AG09319 (cell line): Measurements from ENCODE around the gene AMPD2.
A peak's percentile ranks its signal among the peaks of the same experiment; 100 is the strongest.
"Not testable (repeated sequence)": the region's sequence is repeated elsewhere in the genome, so short reads cannot be mapped to it uniquely, and the experiment has no call there.

Experiments used
- DNase-seq: peaks from one replicate; pipeline ENCODE4 v3.0.0-alpha.2; 2010; ENCODE audit warnings: low read depth; ENCODE audit errors: extremely low read depth
- TF ChIP-seq, protein P1 (sequence below): IDR thresholded peaks from 2 replicates; pipeline ENCODE4 v1.5.1; 2011; ENCODE audit warnings: low read depth, mild to moderate bottlenecking, inconsistent platforms, low read length, moderate library complexity

The AMPD2 gene

DNA sequence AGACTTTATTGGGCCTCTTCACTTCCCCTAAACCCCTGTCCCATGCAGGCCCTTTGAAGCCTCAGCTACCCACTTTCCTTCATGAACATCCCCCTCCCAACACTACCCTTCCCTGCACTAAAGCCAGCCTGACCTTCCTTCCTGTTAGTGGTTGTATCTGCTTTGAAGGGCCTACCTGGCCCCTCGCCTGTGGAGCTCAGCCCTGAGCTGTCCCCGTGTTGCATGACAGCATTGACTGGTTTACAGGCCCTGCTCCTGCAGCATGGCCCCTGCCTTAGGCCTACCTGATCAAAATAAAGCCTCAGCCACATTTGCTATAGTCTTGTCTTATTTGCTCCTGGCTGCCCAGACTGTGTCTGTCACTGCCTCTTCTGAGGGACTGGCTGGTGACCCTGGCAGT lies 41.8 kb downstream of the AMPD2 start:
- DNase-seq: no peak

DNA sequence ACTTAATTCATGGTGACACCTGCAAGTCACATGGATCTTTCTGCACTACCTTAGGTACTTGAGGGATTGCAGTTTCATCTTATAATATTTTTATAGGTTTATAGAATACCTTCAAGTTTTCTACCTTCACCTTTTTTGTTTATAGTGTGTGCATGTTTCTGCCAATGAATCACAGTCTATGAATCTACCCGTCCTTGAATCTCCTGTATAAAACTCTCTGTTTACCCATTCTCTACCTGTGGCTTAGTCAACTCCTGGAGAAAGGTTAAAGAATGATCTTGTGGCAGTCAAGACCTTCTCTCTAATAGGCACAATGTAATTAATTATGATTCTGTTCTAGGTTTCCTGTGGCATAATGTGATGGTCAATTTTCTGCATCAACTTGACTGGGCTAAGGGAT lies 45.0 kb downstream of the AMPD2 start:
- no peak for DNase-seq
- TF ChIP-seq, protein P1, sequence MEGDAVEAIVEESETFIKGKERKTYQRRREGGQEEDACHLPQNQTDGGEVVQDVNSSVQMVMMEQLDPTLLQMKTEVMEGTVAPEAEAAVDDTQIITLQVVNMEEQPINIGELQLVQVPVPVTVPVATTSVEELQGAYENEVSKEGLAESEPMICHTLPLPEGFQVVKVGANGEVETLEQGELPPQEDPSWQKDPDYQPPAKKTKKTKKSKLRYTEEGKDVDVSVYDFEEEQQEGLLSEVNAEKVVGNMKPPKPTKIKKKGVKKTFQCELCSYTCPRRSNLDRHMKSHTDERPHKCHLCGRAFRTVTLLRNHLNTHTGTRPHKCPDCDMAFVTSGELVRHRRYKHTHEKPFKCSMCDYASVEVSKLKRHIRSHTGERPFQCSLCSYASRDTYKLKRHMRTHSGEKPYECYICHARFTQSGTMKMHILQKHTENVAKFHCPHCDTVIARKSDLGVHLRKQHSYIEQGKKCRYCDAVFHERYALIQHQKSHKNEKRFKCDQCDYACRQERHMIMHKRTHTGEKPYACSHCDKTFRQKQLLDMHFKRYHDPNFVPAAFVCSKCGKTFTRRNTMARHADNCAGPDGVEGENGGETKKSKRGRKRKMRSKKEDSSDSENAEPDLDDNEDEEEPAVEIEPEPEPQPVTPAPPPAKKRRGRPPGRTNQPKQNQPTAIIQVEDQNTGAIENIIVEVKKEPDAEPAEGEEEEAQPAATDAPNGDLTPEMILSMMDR: no peak

More for the DNA sequence above, 41.8 kb downstream of the AMPD2 start:
- TF ChIP-seq, protein P1: no peak

DNA sequence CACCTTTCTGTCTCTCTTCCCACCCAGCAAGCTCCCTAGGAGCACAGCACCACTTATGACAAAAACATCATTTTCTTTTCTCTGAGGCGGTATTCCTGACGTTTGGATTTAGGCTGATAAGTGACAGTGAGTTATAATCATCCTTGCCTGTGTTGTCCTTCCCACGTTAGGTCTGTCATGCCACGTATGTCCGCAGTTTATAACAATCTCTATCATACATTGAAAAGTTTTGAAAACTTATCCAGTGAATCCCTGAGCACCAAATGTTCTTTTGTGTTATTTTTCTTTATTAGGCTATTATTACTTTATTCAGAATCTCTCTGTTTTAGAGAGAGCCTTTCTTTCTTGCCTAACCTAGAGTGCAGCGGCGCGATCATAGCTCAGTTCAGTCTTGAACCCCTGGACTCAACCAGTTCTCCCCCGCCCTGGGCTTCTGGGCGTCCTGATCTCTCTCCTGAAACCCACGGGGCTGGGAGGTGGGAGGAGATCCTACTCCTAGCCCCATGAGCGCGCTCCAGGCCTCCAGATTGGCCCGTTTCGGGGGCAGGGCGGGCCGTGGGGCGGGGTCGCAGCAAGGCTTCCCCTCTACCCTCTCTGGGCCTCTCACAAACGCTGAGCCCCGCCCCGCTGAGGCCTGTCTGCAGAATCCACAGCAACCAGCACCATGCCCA lies 48.0 kb downstream of the AMPD2 start, which contains the start of gene GSTM2:
Gene GSTM2, plus strand, starts transcription at position 606 of the 671 bp plus-strand sequence. Its CDS starts 59 bp downstream, at position 665.
- DNase-seq: peak; percentile 52

DNA sequence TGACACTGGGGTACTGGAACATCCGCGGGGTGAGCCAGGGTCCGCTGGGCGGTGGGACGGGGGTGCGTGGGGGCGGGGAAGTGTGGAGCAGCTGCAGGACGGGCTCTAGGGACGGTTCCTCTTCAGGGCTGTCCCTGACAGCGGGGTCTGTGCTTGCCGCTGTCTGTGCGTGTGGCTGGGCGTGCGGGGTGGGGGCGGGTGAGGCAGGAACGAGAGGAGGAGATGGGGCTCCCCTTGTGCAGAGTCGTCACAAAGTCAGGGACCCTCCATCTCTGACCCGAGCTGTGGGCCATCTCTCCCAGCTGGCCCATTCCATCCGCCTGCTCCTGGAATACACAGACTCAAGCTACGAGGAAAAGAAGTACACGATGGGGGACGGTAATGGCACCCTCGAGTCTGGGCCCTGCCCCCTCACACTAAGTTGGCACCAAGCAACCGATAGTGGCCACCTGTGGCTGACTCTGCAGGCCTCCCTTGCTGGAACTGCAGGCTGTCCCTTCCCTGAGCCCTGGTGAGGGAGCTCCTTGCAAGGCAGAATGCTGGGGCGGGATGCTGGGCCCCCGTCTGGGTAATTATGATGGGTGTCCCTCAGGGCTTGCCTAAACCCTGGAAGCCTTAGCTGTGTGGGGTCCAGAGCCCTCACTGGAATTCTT lies 48.6 kb downstream of the AMPD2 start:
- no peak for DNase-seq
- TF ChIP-seq, protein P1: no peak

More for the DNA sequence above, 48.0 kb downstream of the AMPD2 start, which contains the start of gene GSTM2:
- TF ChIP-seq, protein P1: no peak

DNA sequence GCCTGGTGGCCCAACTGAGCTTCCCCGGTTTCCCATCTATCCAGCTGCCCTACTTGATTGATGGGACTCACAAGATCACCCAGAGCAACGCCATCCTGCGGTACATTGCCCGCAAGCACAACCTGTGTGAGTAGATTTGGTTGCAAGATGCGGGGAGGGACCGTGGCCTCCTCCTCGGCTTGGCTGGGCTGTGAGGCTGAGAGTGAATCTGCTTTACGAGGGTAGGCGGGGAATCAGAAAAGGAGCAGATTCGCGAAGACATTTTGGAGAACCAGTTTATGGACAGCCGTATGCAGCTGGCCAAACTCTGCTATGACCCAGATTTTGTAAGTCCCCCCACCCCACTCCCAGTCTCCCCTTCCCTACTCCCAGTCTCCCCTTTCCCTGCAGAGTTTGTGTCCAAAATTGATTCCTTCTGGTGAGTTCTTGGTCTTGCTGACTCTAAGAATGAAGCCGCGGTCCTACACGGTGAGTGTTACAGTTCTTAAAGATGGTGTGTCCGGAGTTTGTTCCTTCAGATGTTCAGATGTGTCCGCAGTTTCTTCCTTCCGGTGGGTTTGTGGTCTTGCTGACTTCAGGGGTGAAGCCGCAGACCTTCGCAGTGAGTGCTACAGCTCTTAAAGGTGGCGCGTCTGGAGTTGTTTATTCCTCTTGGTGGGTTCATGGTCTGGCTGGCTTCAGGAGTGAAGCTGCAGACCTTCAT lies 49.8 kb downstream of the AMPD2 start:
- TF ChIP-seq, protein P1: no peak
- no peak for DNase-seq

DNA sequence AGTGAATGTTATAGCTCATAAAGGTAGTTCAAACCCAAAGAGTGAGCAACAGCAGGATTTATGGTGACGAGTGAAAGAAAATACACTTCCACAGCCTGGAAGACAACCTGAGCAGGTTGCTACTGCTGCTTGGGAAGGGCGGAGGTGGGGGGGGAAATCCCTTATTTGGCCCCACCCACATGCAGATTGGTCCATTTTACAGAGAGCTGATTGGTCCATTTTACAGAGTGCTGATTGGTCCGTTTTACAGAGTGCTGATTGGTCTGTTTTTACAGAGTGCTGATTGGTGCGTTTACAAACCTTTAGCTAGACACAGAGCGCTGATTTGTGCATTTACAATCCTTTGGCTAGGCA lies 50.3 kb downstream of the AMPD2 start:
- DNase-seq: not testable (repeated sequence)

DNA sequence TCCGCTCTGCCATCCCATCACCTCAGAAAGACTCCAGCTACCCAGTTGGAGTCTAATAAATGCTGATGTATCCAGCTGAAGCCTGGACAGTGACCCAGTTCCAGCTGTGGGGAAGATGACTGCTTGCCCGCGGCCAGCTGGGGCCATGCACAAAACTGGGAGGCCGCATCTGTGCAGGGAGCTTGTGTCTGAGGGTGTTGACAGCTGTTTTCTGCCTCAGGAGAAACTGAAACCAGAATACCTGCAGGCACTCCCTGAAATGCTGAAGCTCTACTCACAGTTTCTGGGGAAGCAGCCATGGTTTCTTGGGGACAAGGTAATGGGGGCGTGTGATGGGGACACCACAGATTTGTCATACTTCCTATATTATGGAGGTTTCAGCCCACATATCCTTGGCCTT lies 51.4 kb downstream of the AMPD2 start:
- TF ChIP-seq, protein P1: no peak
- DNase-seq: no peak

DNA sequence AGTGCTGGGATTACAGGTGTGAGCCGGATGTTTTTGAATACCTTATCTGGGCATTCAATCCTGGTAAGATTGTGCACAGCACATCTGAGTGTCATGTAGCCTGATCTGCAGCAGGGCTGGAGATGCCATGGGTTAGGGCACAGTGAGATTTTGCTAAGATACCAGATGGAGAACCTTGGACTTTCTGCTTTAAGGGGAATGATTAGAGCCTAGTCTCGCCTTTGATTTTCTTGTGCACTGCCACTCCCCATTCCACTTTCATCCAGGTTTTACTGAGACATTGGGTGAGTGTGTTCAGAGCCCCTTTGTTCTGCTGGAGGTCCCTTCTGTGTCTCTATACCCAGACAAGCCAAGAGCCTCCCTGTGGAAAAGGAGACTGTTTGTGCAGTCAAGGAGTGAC lies 54.2 kb downstream of the AMPD2 start:
- DNase-seq: not testable (repeated sequence)

DNA sequence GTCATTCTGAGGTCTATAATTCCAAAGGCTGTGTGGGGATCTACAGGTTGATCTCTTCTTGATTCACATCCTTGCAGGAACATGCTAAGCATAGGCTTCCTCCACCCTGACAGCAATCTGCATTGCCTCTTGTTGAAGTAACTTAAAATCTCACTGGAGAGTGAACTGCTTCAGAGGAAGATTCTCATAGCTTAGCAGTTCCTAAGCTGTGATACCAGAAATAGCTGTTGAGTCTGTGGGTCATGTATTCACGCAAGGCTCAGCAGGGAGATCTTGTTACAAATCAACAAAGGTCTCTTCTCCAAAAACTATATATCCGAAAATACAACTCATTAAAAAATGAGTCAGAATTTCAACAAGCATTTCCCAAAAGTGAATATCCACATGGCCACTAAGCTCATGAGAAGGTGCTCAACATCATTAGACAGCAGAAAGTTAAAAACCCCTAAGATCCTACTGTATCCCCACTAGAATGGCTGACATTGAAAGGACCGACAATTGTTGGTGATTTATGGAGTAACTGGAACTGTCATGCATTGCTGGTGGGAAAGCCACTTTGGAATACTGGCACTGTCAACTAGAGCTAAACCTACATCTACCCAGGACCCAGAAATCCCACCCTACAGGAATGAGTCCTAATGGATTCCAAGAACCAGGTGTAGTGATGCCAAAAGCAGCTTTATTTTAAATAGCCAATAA lies 57.2 kb downstream of the AMPD2 start:
- DNase-seq: not testable (repeated sequence)
